SJSA1 (cell line): ENCODE results near the gene NPL. TPM values are rescaled to one million over a fixed set of nuclear protein-coding genes. Genes with fewer than 3 reads are reported as not detected.

ENCODE experiments used
- DNase-seq, 2 experiments: peaks; one replicate each; pipeline ENCODE4 v3.0.0-alpha.2; 2015 to 2020; ENCODE audit warnings: low spot score in 2 of 2, low read depth in 1 of 2
- H3K27ac ChIP-seq: fragments of 250-450 bp; sonication (Bioruptor Pico); 2 replicates; pipeline ENCODE4 v1.5.1; 2020; ENCODE audit warnings: mild to moderate bottlenecking, moderate library complexity
- H3K27me3 ChIP-seq: fragments of 250-450 bp; sonication (Bioruptor Pico); replicated peaks from 2 replicates; pipeline ENCODE4 v1.5.1; 2020; ENCODE audit warnings: mild to moderate bottlenecking, moderate library complexity
- H3K36me3 ChIP-seq: fragments of 250-450 bp; sonication (Bioruptor Pico); 2 replicates; pipeline ENCODE4 v1.5.1; 2020; ENCODE audit warnings: mild to moderate bottlenecking
- H3K4me1 ChIP-seq: fragments of 250-450 bp; sonication (Bioruptor Pico); replicated peaks from 2 replicates; pipeline ENCODE4 v1.6.1; 2021; ENCODE audit warnings: mild to moderate bottlenecking
- H3K4me3 ChIP-seq: fragments of 250-450 bp; sonication (Bioruptor Pico); 2 replicates; pipeline ENCODE4 v1.5.1; 2020; ENCODE audit warnings: mild to moderate bottlenecking
- H3K9me3 ChIP-seq: fragments of 250-450 bp; sonication (Bioruptor Pico); replicated peaks from 2 replicates; pipeline ENCODE4 v1.5.1; 2020; ENCODE audit warnings: mild to moderate bottlenecking
- total RNA-seq: library from RNA; depleted of rRNA; stranded (reverse); fragments of >200 nt; shearing (Covaris generic); gene quantifications from 2 replicates; pipeline ENCODE4 v1.2.3, GENCODE V29; 2014

NPL gene
- total RNA-seq, 1 experiment from 2014 or later = 2.4 TPM

- no peaks in the 10 kb centered on the region for H3K36me3 ChIP-seq
- H3K4me3 ChIP-seq = no peak overlapping the region
These were observed 3.2 kb upstream of the NPL start for GRCh38 chr1:182786223-182786994.

DNA sequence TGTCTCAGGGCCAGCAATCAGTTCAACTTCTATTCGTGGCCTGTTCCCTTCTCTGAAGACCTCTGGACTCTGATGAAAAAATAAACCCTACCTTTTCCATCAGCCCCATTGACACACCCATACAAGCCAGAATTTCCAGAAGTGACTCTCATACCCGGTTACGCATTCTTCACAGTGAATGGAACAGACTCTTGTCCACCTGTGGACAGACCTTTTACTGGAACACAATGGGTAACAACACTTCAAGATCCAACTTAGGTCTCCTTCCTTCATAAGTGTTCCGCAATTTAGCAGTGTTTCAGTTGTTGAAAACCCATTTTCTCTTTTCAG is 2.6 kb upstream of the NPL start:
- no peaks in the 10 kb centered on the region for H3K36me3 ChIP-seq
- DNase-seq = no peak
- H3K9me3 ChIP-seq = no peaks in the 10 kb centered on the region
- H3K27ac ChIP-seq = no peak overlapping the region
- H3K4me3 ChIP-seq = no peak overlapping the region
- H3K4me1 ChIP-seq = peaks cover 17% of the 10 kb centered on the region
- peaks cover 27% of the 10 kb centered on the region for H3K27me3 ChIP-seq

More at GRCh38 chr1:182786223-182786994, 3.2 kb upstream of the NPL start:
- Histone ChIP-seq H3K27ac (no peak overlapping the region), H3K4me1 (peaks cover 17% of the 10 kb centered on the region), H3K27me3 (peaks cover 27% of the 10 kb centered on the region), H3K9me3 (no peaks in the 10 kb centered on the region)
- peak; percentile 39 to 53 for DNase-seq

- Histone ChIP-seq H3K9me3 (no peaks in the 10 kb centered on the region), H3K4me3 (no peak overlapping the region), H3K36me3 (no peaks in the 10 kb centered on the region; the same call in 1 of the 2 replicates), H3K27ac (no peak overlapping the region), H3K4me1 (peaks cover 11% of the 10 kb centered on the region), H3K27me3 (peaks cover 27% of the 10 kb centered on the region)
- DNase-seq = no peak
These were observed 2.0 kb downstream of the NPL start for GRCh38 chr1:182791281-182792179.

DNA sequence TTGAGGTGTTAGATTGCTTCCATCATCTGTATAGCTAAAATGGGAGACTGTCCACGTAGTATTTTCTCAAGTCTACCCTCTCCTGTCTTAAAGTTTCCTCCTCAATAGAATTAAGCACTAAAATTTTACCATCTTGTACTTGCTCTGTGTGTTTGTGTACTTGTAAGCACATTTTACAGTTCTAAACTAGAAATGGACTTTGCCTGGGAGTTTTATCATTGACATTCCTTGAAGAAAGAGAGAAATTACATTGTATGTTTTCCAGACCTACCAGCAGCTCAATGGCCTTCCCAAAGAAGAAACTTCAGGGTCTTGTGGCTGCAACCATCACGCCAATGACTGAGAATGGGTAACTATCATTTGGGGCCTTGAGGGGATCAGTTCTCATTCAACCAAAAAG is 4.5 kb downstream of the NPL start:
- no peak overlapping the region for H3K4me3 ChIP-seq
- peaks cover 16% of the 10 kb centered on the region for H3K27me3 ChIP-seq
- DNase-seq = no peak
- no peak overlapping the region for H3K27ac ChIP-seq
- H3K36me3 ChIP-seq = no peaks in the 10 kb centered on the region; the same call in 1 of the 2 replicates
- H3K9me3 ChIP-seq = no peaks in the 10 kb centered on the region
- H3K4me1 ChIP-seq = peaks cover 10% of the 10 kb centered on the region

- H3K27ac ChIP-seq = no peak overlapping the region
- H3K9me3 ChIP-seq = no peaks in the 10 kb centered on the region
- no peak for DNase-seq
- H3K36me3 ChIP-seq = no peaks in the 10 kb centered on the region; the same call in 1 of the 2 replicates
- H3K27me3 ChIP-seq = peaks cover 10% of the 10 kb centered on the region; the same call in 1 of the 2 replicates
- no peak overlapping the region for H3K4me3 ChIP-seq
- H3K4me1 ChIP-seq = peaks cover 4% of the 10 kb centered on the region
These were observed 5.2 kb downstream of the NPL start for GRCh38 chr1:182794676-182795201.

GRCh38 chr1:182795563-182796228 is 6.1 kb downstream of the NPL start:
- no peak overlapping the region for H3K4me3 ChIP-seq
- no peaks in the 10 kb centered on the region for H3K4me1 ChIP-seq
- no peak for DNase-seq

DNA sequence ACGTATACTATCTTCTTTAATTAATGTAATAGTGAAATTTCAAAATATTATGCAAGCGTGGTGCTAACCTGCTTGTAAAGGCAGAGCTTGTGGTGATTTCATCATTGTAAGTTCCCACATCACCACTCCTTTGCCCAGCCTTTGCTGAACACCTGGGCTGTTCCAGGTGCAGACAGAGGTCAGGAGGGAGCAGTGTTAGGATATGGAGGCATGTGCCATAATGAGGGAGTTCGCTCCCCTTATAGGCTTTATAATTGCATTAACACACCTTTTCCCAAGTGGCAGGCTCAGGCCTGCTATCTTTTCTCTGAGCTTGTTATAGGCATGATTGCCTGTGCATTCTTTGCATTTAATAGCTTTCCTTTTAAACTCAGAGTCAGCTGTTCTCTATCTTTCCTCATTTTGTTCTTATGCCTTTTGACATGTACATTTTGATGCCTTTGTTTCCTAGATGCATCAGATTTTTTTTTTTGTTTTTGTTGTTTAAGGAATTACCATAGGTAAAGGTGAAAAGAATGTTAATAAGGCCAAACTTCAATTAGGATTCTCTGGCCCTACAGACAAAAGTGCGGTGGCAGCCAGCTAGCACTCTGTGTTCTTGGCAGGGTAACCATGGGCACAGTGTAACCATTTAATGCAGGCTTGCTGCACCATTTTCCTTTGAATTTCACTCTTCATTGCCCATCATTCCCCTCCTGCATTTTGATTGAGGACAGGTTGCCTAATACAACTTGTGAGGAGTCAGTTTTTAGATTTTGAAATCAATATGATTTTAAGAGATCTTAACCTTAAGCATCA is 12.6 kb downstream of the NPL start:
- H3K4me3 ChIP-seq = no peak overlapping the region
- DNase-seq = no peak

More at GRCh38 chr1:182795563-182796228, 6.1 kb downstream of the NPL start:
- Histone ChIP-seq H3K27ac (no peak overlapping the region), H3K27me3 (peaks cover 2% of the 10 kb centered on the region; the same call in 1 of the 2 replicates), H3K36me3 (no peaks in the 10 kb centered on the region; the same call in 1 of the 2 replicates), H3K9me3 (no peaks in the 10 kb centered on the region)

GRCh38 chr1:182803846-182804245 is 14.3 kb downstream of the NPL start:
- no peaks in the 10 kb centered on the region for H3K36me3 ChIP-seq
- no peak overlapping the region for H3K27ac ChIP-seq
- no peak for DNase-seq
- no peaks in the 10 kb centered on the region for H3K4me1 ChIP-seq
- H3K4me3 ChIP-seq = no peak overlapping the region
- H3K9me3 ChIP-seq = no peaks in the 10 kb centered on the region
- no peaks in the 10 kb centered on the region for H3K27me3 ChIP-seq

More for the DNA sequence above, 12.6 kb downstream of the NPL start:
- Histone ChIP-seq H3K9me3 (no peaks in the 10 kb centered on the region), H3K4me1 (no peaks in the 10 kb centered on the region), H3K27me3 (no peaks in the 10 kb centered on the region), H3K27ac (no peak overlapping the region), H3K36me3 (no peaks in the 10 kb centered on the region)

DNA sequence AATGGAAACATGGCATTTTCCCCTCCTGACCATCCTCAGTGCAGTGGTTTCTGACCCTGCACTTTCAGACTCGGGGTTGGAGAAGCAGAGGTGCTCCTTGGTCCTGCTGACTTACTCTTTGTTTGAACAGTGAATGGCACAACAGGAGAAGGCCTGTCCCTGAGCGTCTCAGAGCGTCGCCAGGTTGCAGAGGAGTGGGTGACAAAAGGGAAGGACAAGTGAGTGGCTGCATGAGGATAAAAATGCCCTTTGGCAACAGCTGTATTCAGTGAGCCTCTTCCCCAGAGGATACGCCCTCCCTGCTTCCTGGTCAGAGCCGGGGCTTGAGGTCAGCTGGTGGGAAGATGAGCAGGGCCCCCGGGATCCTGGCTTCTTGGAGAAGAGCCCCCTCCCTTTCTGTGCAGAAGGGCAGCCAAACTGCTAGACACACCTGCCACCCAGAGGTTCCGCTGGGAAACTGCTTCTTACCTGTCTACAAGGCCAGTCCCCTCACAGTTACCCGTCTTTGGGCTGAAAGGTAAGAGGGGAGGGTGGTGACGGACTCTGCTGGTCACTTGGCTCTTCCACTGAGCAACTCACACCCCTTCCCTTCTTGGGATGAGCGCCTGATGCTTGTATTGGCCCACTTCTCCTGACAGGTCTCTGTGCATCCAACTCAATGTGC is 16.6 kb downstream of the NPL start:
- Histone ChIP-seq H3K36me3 (no peaks in the 10 kb centered on the region), H3K4me1 (no peaks in the 10 kb centered on the region), H3K27me3 (no peaks in the 10 kb centered on the region), H3K27ac (no peak overlapping the region), H3K9me3 (no peaks in the 10 kb centered on the region), H3K4me3 (no peak overlapping the region)
- no peak for DNase-seq

- Histone ChIP-seq H3K27me3 (no peaks in the 10 kb centered on the region), H3K4me1 (no peaks in the 10 kb centered on the region)
These were observed 18.3 kb downstream of the NPL start for GRCh38 chr1:182807907-182808306.

DNA sequence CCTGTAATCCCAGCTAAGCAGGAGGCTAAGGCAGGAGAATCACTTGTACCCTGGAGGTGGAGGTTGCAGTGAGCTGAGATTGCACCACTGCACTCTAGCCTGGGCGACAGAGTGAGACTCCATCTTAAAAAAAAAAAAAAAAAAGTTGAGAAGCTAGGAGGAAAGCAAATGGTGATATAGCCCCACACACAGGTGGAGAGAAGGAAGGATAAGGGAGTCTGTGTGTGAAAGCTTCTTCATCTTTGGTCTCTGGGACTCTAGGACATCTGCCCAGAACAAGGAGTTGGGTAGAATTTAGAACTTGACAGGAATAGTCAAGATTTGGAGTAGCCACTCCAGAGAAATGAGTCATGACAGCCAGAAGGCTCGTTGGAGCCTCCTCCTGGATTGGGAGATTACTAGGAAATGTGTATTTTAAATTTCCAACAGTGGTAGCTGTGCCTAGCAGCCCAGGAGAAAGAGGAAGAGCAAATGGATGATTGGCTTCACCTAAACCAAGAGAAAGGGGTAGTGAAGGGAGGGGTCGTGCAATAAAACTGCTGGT is 19.9 kb downstream of the NPL start:
- Histone ChIP-seq H3K36me3 (no peaks in the 10 kb centered on the region), H3K27ac (no peak overlapping the region), H3K4me1 (no peaks in the 10 kb centered on the region), H3K9me3 (no peaks in the 10 kb centered on the region), H3K27me3 (no peaks in the 10 kb centered on the region), H3K4me3 (no peak overlapping the region)
- DNase-seq = no peak

More at GRCh38 chr1:182807907-182808306, 18.3 kb downstream of the NPL start:
- H3K27ac ChIP-seq = no peak overlapping the region
- H3K36me3 ChIP-seq = no peaks in the 10 kb centered on the region
- H3K9me3 ChIP-seq = no peaks in the 10 kb centered on the region
- DNase-seq = no peak
- no peak overlapping the region for H3K4me3 ChIP-seq

DNA sequence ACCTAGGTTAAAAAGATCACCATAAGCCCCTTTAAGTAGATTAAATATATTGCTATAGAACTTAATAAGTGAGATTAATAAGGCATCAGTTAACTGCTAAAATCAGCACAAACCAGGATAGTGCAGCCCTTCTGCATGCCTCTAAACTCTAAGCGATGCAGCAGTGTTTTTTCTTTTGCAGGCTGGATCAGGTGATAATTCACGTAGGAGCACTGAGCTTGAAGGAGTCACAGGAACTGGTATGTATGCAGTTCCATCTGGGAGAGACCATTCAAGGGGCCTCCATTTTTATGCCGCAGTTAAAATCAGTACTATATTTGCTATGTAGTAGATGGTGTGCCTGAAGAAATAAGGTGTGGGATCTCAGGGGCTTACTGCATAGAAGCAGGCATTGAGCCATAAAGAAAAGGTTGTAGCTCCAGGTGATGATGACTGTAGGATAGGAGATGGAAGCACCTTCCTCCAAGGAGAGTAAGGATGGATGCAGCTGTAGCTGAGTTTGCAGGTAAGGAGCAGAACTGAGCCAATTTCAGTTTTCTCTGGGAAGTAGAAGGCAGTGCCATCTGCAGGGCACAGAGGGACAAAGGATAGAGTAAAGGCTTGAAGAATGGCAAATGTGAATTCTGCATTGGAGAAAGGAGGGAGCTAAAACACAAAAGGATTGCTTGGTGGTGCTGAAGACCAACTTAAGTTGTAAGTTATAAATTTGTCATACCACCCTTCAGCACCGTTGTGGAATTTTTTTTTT is 22.6 kb downstream of the NPL start:
- Histone ChIP-seq H3K27ac (no peak overlapping the region), H3K9me3 (no peaks in the 10 kb centered on the region), H3K4me1 (no peaks in the 10 kb centered on the region), H3K27me3 (no peaks in the 10 kb centered on the region), H3K4me3 (no peak overlapping the region), H3K36me3 (no peaks in the 10 kb centered on the region)
- DNase-seq = no peak
